ENCODE results near the gene LAD1. TPM values are rescaled to one million over a fixed set of nuclear protein-coding genes. Genes with fewer than 3 reads are reported as not detected.

LAD1 gene
- total RNA-seq, 4 donors from 2014 or later: 175 to 303 (median 218) TPM

GRCh38 chr1:201391225-201391624, 7.9 kb downstream of the LAD1 start:
- H3K27ac ChIP-seq: no peak overlapping the region
- TF ChIP-seq POLR2AphosphoS5 (IDR thresholded peaks at IDR 0.05): no peak
- TF ChIP-seq EP300 (IDR thresholded peaks at IDR 0.05): no peak
- TF ChIP-seq POLR2A (IDR thresholded peaks at IDR 0.05): no peak
- TF ChIP-seq CTCF (IDR thresholded peaks at IDR 0.05): no peak
- H3K36me3 ChIP-seq: peaks cover 8% of the 10 kb centered on the region
- DNase-seq (ENCODE audit: low spot score in 2 of 2): no peak
- H3K4me1 ChIP-seq: peaks cover 38% of the 10 kb centered on the region
- 88% methylated on average over 1 of the region's 1 CpG for WGBS
- no peaks in the 10 kb centered on the region for H3K9me3 ChIP-seq
- H3K27me3 ChIP-seq: no peaks in the 10 kb centered on the region
- no peak overlapping the region for H3K4me3 ChIP-seq

- Histone ChIP-seq H3K27ac (no peak overlapping the region), H3K9me3 (no peaks in the 10 kb centered on the region), H3K27me3 (no peaks in the 10 kb centered on the region), H3K36me3 (peaks cover 13% of the 10 kb centered on the region), H3K4me3 (no peak overlapping the region), H3K4me1 (peaks cover 22% of the 10 kb centered on the region)
- DNase-seq (ENCODE audit: low spot score in 2 of 2): no peak
- TF ChIP-seq EP300 (IDR thresholded peaks at IDR 0.05) (no peak), POLR2AphosphoS5 (IDR thresholded peaks at IDR 0.05) (no peak), POLR2A (IDR thresholded peaks at IDR 0.05) (no peak), CTCF (IDR thresholded peaks at IDR 0.05) (no peak)
- 85% methylated on average over 11 of the region's 12 CpGs for WGBS
Observed at GRCh38 chr1:201389051-201389450, 10.1 kb downstream of the LAD1 start.

GRCh38 chr1:201386208-201386607, 12.9 kb downstream of the LAD1 start:
- H3K4me3 ChIP-seq: no peak overlapping the region
- peaks cover 15% of the 10 kb centered on the region for H3K4me1 ChIP-seq
- no peaks in the 10 kb centered on the region for H3K27me3 ChIP-seq
- no peaks in the 10 kb centered on the region for H3K9me3 ChIP-seq
- H3K27ac ChIP-seq: no peak overlapping the region
- TF ChIP-seq POLR2AphosphoS5 (IDR thresholded peaks at IDR 0.05) (no peak), CTCF (IDR thresholded peaks at IDR 0.05) (no peak), EP300 (IDR thresholded peaks at IDR 0.05) (no peak), POLR2A (IDR thresholded peaks at IDR 0.05) (no peak)
- 88% methylated on average over 8 of the region's 8 CpGs for WGBS
- DNase-seq (ENCODE audit: low spot score in 2 of 2): no peak
- peaks cover 13% of the 10 kb centered on the region for H3K36me3 ChIP-seq

GRCh38 chr1:201385299-201385891, 13.7 kb downstream of the LAD1 start:
- Histone ChIP-seq H3K9me3 (no peaks in the 10 kb centered on the region), H3K27ac (no peak overlapping the region), H3K4me3 (no peak overlapping the region), H3K4me1 (peaks cover 22% of the 10 kb centered on the region), H3K27me3 (no peaks in the 10 kb centered on the region), H3K36me3 (peaks cover 13% of the 10 kb centered on the region)
- TF ChIP-seq POLR2AphosphoS5 (IDR thresholded peaks at IDR 0.05) (no peak), CTCF (IDR thresholded peaks at IDR 0.05) (peak; percentile 32 to 83)
- 59% methylated on average over 3 of the region's 8 CpGs for WGBS
- DNase-seq (ENCODE audit: low spot score in 2 of 2): no peak

- Histone ChIP-seq H3K4me1 (peaks cover 29% of the 10 kb centered on the region), H3K27ac (no peak overlapping the region), H3K27me3 (no peaks in the 10 kb centered on the region), H3K36me3 (peaks cover 13% of the 10 kb centered on the region), H3K9me3 (no peaks in the 10 kb centered on the region), H3K4me3 (no peak overlapping the region)
- TF ChIP-seq EP300 (IDR thresholded peaks at IDR 0.05) (no peak), POLR2A (IDR thresholded peaks at IDR 0.05) (no peak), POLR2AphosphoS5 (IDR thresholded peaks at IDR 0.05) (no peak), CTCF (IDR thresholded peaks at IDR 0.05) (no peak)
- 62% methylated on average over 3 of the region's 4 CpGs for WGBS
- no peak for DNase-seq (ENCODE audit: low spot score in 2 of 2)
Observed at GRCh38 chr1:201384406-201384782, 14.7 kb downstream of the LAD1 start.

Data from suprapubic skin (tissue), 4 donors.